Measurements from ENCODE around the gene P2RY8. TPM values are rescaled to one million over a fixed set of nuclear protein-coding genes. Genes with fewer than 3 reads are reported as not detected.
A peak's percentile ranks its signal among the peaks of the same experiment; 100 is the strongest.
"Not testable (repeated sequence)": the region's sequence is repeated elsewhere in the genome, so short reads cannot be mapped to it uniquely, and the experiment has no call there.

P2RY8 gene
- total and polyA plus RNA-seq, 4 experiments from 2014 or later, result 194 to 261 (median 195) TPM

- H3K27ac Mint-ChIP-seq, result no peak overlapping the region
- Histone ChIP-seq H3K9me3 (ENCODE audit: control insufficient read depth in 1 of 2, low read length in 2 of 2) (no peaks in the 10 kb centered on the region), H3K27ac (ENCODE audit: low read depth, low read length) (no peak overlapping the region), H3K27me3 (ENCODE audit: insufficient read depth, low read length) (no peaks in the 10 kb centered on the region), H3K36me3 (ENCODE audit: insufficient read depth, low read length) (peaks cover 12% of the 10 kb centered on the region), H3K4me3 (ENCODE audit: low read length in 2 of 2) (no peak overlapping the region), H3K4me1 (ENCODE audit: insufficient read depth, low read length) (no peaks in the 10 kb centered on the region)
- intact Hi-C loops (cut with micrococcal nuclease), result no loop called here
- ChIA-PET POLR2A (ENCODE audit: partially characterized antibody) (no interaction called here), CTCF (ENCODE audit: partially characterized antibody) (no interaction called here)
- H3K4me1 Mint-ChIP-seq, result peaks cover 0 to 1% (median 0%) of the 10 kb centered on the region in 4 donors
- H3K36me3 Mint-ChIP-seq, result peaks cover 33 to 43% of the 10 kb centered on the region in 2 donors
- no peak overlapping the region for H3K4me3 Mint-ChIP-seq
- H3K27me3 Mint-ChIP-seq, result no peaks in the 10 kb centered on the region
- H3K9me3 Mint-ChIP-seq, result no peaks in the 10 kb centered on the region
- peak in 1 of 5 donors; percentile 34 for DNase-seq
These were observed 102.1 kb downstream of the P2RY8 start for GRCh38 chrX:1434871-1435240.

GRCh38 chrX:1433646-1434357 lies 103.2 kb downstream of the P2RY8 start:
- CTCF ChIA-PET (ENCODE audit: partially characterized antibody), result no interaction called here
- Histone ChIP-seq H3K27me3 (ENCODE audit: insufficient read depth, low read length) (no peaks in the 10 kb centered on the region), H3K4me1 (ENCODE audit: insufficient read depth, low read length) (no peaks in the 10 kb centered on the region), H3K9me3 (ENCODE audit: control insufficient read depth in 1 of 2, low read length in 2 of 2) (no peaks in the 10 kb centered on the region), H3K4me3 (ENCODE audit: low read length in 2 of 2) (no peak overlapping the region), H3K27ac (ENCODE audit: low read depth, low read length) (no peak overlapping the region), H3K36me3 (ENCODE audit: insufficient read depth, low read length) (peaks cover 8% of the 10 kb centered on the region)
- Mint-ChIP-seq H3K27ac (peak overlapping the region in 1 of 7 donors; percentile 63), H3K4me3 (no peak overlapping the region), H3K4me1 (peaks cover 0 to 1% (median 0%) of the 10 kb centered on the region in 4 donors), H3K27me3 (no peaks in the 10 kb centered on the region), H3K9me3 (no peaks in the 10 kb centered on the region), H3K36me3 (peaks cover 29 to 37% of the 10 kb centered on the region in 2 donors)
- POLR2A ChIA-PET (ENCODE audit: partially characterized antibody), result no interaction called here
- DNase-seq, result peak in 1 of 5 donors; percentile 17
- intact Hi-C loops (cut with micrococcal nuclease), result no loop called here

- Mint-ChIP-seq H3K27ac (no peak overlapping the region), H3K4me1 (peaks cover 0 to 1% (median 0%) of the 10 kb centered on the region in 4 donors), H3K27me3 (no peaks in the 10 kb centered on the region), H3K36me3 (peaks cover 18 to 28% of the 10 kb centered on the region in 2 donors), H3K4me3 (no peak overlapping the region), H3K9me3 (no peaks in the 10 kb centered on the region)
- ChIA-PET CTCF (ENCODE audit: partially characterized antibody) (no interaction called here), POLR2A (ENCODE audit: partially characterized antibody) (no interaction called here)
- Histone ChIP-seq H3K4me3 (ENCODE audit: low read length in 2 of 2) (no peak overlapping the region), H3K4me1 (ENCODE audit: insufficient read depth, low read length) (no peaks in the 10 kb centered on the region), H3K9me3 (ENCODE audit: control insufficient read depth in 1 of 2, low read length in 2 of 2) (no peaks in the 10 kb centered on the region), H3K27me3 (ENCODE audit: insufficient read depth, low read length) (no peaks in the 10 kb centered on the region), H3K27ac (ENCODE audit: low read depth, low read length) (no peak overlapping the region), H3K36me3 (ENCODE audit: insufficient read depth, low read length) (peaks cover 11% of the 10 kb centered on the region)
- intact Hi-C loops (cut with micrococcal nuclease), result no loop called here
- no peak for DNase-seq
These were observed 106.5 kb downstream of the P2RY8 start for GRCh38 chrX:1430451-1430850.

GRCh38 chrX:1427756-1428155 lies 109.2 kb downstream of the P2RY8 start:
- peaks cover 27% of the 10 kb centered on the region for H3K36me3 ChIP-seq (ENCODE audit: insufficient read depth, low read length)
- H3K4me3 Mint-ChIP-seq, result no peak overlapping the region
- CTCF ChIA-PET (ENCODE audit: partially characterized antibody), result no interaction called here
- peaks cover 0 to 5% of the 10 kb centered on the region in 2 donors for H3K9me3 ChIP-seq (ENCODE audit: control insufficient read depth in 1 of 2, low read length in 2 of 2)
- POLR2A ChIA-PET (ENCODE audit: partially characterized antibody), result no interaction called here
- H3K4me3 ChIP-seq (ENCODE audit: low read length in 2 of 2), result no peak overlapping the region
- H3K27ac Mint-ChIP-seq, result no peak overlapping the region
- intact Hi-C loops (cut with micrococcal nuclease), result no loop called here
- H3K27ac ChIP-seq (ENCODE audit: low read depth, low read length), result no peak overlapping the region
- peaks cover 0 to 6% (median 2%) of the 10 kb centered on the region in 4 donors for H3K4me1 Mint-ChIP-seq
- H3K36me3 Mint-ChIP-seq, result peaks cover 33 to 40% of the 10 kb centered on the region in 2 donors
- no peak for DNase-seq
- no peaks in the 10 kb centered on the region for H3K27me3 Mint-ChIP-seq
- H3K9me3 Mint-ChIP-seq, result peaks cover 0 to 16% (median 7%) of the 10 kb centered on the region in 8 donors
- no peaks in the 10 kb centered on the region for H3K4me1 ChIP-seq (ENCODE audit: insufficient read depth, low read length)
- no peaks in the 10 kb centered on the region for H3K27me3 ChIP-seq (ENCODE audit: insufficient read depth, low read length)

GRCh38 chrX:1426321-1426720 lies 110.7 kb downstream of the P2RY8 start:
- DNase-seq, result peak in 1 of 5 donors; percentile 25
- POLR2A ChIA-PET (ENCODE audit: partially characterized antibody); intact Hi-C loops (cut with micrococcal nuclease); H3K4me3 ChIP-seq (ENCODE audit: low read length in 2 of 2); H3K27ac Mint-ChIP-seq; H3K4me1 ChIP-seq (ENCODE audit: insufficient read depth, low read length); H3K27me3 ChIP-seq (ENCODE audit: insufficient read depth, low read length); H3K27me3 Mint-ChIP-seq; CTCF ChIA-PET (ENCODE audit: partially characterized antibody); H3K27ac ChIP-seq (ENCODE audit: low read depth, low read length); H3K4me3 Mint-ChIP-seq; H3K4me1 Mint-ChIP-seq: not testable (repeated sequence)
- peaks cover 37% of the 10 kb centered on the region for H3K36me3 ChIP-seq (ENCODE audit: insufficient read depth, low read length)
- peaks cover 43 to 54% of the 10 kb centered on the region in 2 donors for H3K36me3 Mint-ChIP-seq
- H3K9me3 ChIP-seq (ENCODE audit: control insufficient read depth in 1 of 2, low read length in 2 of 2), result peaks cover 0 to 11% of the 10 kb centered on the region in 2 donors
- H3K9me3 Mint-ChIP-seq, result peaks cover 0 to 29% (median 14%) of the 10 kb centered on the region in 8 donors

GRCh38 chrX:1425381-1425780 lies 111.6 kb downstream of the P2RY8 start:
- Histone ChIP-seq H3K4me1 (ENCODE audit: insufficient read depth, low read length) (no peaks in the 10 kb centered on the region), H3K27me3 (ENCODE audit: insufficient read depth, low read length) (no peaks in the 10 kb centered on the region), H3K36me3 (ENCODE audit: insufficient read depth, low read length) (peaks cover 39% of the 10 kb centered on the region), H3K9me3 (ENCODE audit: control insufficient read depth in 1 of 2, low read length in 2 of 2) (peaks cover 0 to 11% of the 10 kb centered on the region in 2 donors), H3K4me3 (ENCODE audit: low read length in 2 of 2) (no peak overlapping the region), H3K27ac (ENCODE audit: low read depth, low read length) (no peak overlapping the region)
- DNase-seq, result no peak
- H3K36me3 Mint-ChIP-seq, result peaks cover 46 to 60% of the 10 kb centered on the region in 2 donors
- intact Hi-C loops (cut with micrococcal nuclease), result no loop called here
- peaks cover 0 to 33% (median 14%) of the 10 kb centered on the region in 8 donors for H3K9me3 Mint-ChIP-seq
- no peaks in the 10 kb centered on the region for H3K27me3 Mint-ChIP-seq
- H3K4me3 Mint-ChIP-seq, result no peak overlapping the region
- CTCF ChIA-PET (ENCODE audit: partially characterized antibody), result no interaction called here
- H3K4me1 Mint-ChIP-seq, result peaks cover 0 to 6% (median 2%) of the 10 kb centered on the region in 4 donors
- POLR2A ChIA-PET (ENCODE audit: partially characterized antibody), result no interaction called here
- peak overlapping the region in 1 of 7 donors; percentile 15 for H3K27ac Mint-ChIP-seq

- no peaks in the 10 kb centered on the region for H3K27me3 ChIP-seq (ENCODE audit: insufficient read depth, low read length)
- POLR2A ChIA-PET (ENCODE audit: partially characterized antibody), result no interaction called here
- Mint-ChIP-seq H3K27me3 (no peaks in the 10 kb centered on the region), H3K4me1 (peaks cover 0 to 9% (median 2%) of the 10 kb centered on the region in 4 donors), H3K27ac (no peak overlapping the region), H3K9me3 (peaks cover 0 to 38% (median 17%) of the 10 kb centered on the region in 8 donors), H3K4me3 (no peak overlapping the region), H3K36me3 (peaks cover 54 to 69% of the 10 kb centered on the region in 2 donors)
- no peak for DNase-seq
- CTCF ChIA-PET (ENCODE audit: partially characterized antibody), result no interaction called here
- no peak overlapping the region for H3K27ac ChIP-seq (ENCODE audit: low read depth, low read length)
- H3K4me3 ChIP-seq (ENCODE audit: low read length in 2 of 2), result no peak overlapping the region
- H3K9me3 ChIP-seq (ENCODE audit: control insufficient read depth in 1 of 2, low read length in 2 of 2), result peaks cover 0 to 11% of the 10 kb centered on the region in 2 donors
- H3K36me3 ChIP-seq (ENCODE audit: insufficient read depth, low read length), result peaks cover 39% of the 10 kb centered on the region
- intact Hi-C loops (cut with micrococcal nuclease), result no loop called here
- H3K4me1 ChIP-seq (ENCODE audit: insufficient read depth, low read length), result no peaks in the 10 kb centered on the region
These were observed 112.7 kb downstream of the P2RY8 start for GRCh38 chrX:1424147-1424851.

Data from CD4-positive, alpha-beta memory T cell (primary cell).